ENCODE data around the gene DCP1B. TPM values are rescaled to one million over a fixed set of nuclear protein-coding genes. Genes with fewer than 3 reads are reported as not detected.

DCP1B gene
- total RNA-seq, 1 donor from 2014 or later = 14.4 TPM

DNA sequence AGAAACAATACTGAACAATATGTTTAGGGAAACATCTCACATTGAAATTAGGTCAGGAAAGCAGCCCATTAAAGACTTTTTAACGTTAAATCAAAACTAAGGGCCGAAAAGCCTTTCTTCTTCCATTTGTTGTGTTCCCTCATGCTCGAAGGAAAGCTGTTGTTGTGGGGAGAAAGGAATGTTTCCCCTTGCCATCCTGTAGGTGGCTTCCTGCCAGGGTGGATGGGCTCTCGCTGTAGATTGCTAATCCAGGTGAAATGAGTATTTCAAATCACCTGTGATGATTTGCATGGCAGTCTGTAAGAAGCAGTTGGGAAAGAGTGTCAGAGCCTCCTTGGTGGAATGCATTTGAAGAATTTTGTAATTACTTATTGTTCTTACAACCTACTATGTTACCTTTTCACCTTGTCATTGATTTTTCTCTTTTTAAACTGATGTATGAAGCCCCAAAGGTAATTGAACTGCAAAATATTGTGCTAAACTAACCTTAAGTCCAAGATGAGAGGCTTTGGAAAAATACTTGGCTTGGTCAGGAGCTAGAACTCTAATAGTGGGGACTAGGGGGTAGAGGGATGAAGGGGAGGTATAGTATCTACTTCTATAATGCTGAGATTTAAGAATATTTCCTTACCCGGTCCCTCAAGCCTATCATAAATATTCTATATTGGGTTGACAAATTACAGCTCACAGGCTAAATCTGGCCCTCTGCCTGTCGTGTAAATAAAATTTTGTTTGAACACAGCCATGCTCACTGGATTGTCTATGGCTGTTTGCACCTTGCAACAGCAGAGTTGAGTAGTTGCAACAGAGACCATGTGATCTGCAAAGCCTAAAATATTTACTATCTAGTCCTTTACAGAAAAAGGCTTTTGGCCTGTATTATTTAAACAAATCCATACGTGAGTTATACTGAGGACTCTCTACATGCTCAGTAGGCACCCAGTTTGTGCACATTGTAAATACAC, 7.7 kb upstream of the DCP1B start:
- Mint-ChIP-seq H3K27ac (ENCODE audit: unreplicated experiment) (no peak overlapping the region), H3K36me3 (ENCODE audit: unreplicated experiment) (no peaks in the 10 kb centered on the region), H3K4me3 (ENCODE audit: unreplicated experiment) (no peak overlapping the region), H3K27me3 (ENCODE audit: unreplicated experiment) (peaks cover 29% of the 10 kb centered on the region), H3K4me1 (ENCODE audit: unreplicated experiment) (no peaks in the 10 kb centered on the region), H3K9me3 (ENCODE audit: unreplicated experiment) (no peaks in the 10 kb centered on the region)
- TF ChIP-seq, protein P1, sequence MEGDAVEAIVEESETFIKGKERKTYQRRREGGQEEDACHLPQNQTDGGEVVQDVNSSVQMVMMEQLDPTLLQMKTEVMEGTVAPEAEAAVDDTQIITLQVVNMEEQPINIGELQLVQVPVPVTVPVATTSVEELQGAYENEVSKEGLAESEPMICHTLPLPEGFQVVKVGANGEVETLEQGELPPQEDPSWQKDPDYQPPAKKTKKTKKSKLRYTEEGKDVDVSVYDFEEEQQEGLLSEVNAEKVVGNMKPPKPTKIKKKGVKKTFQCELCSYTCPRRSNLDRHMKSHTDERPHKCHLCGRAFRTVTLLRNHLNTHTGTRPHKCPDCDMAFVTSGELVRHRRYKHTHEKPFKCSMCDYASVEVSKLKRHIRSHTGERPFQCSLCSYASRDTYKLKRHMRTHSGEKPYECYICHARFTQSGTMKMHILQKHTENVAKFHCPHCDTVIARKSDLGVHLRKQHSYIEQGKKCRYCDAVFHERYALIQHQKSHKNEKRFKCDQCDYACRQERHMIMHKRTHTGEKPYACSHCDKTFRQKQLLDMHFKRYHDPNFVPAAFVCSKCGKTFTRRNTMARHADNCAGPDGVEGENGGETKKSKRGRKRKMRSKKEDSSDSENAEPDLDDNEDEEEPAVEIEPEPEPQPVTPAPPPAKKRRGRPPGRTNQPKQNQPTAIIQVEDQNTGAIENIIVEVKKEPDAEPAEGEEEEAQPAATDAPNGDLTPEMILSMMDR (IDR thresholded peaks at IDR 0.05) = no peak
- no peak for DNase-seq (ENCODE audit: extremely low spot score, unreplicated experiment)

DNA sequence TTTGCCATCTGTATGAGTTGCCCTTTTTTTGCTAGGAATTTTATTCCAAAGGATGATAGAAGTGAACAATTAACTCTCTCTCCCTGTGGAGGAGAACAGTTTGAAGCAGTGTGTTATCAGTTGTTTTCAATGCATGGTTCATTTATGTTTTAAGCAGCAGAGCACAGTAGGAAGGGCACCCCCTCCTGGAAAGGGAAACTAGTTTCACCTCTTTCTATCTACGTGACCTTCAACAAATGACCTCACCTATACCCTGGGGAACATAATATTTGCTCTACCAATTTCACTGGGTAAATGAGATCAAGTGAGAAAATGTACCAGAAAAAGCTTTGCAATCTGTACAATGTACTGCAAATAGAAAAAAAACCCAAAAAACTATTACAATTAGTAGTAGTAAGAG, 5.4 kb upstream of the DCP1B start:
- TF ChIP-seq, protein P1 (IDR thresholded peaks at IDR 0.05) = no peak
- Mint-ChIP-seq H3K4me1 (ENCODE audit: unreplicated experiment) (peaks cover under 1% of the 10 kb centered on the region), H3K27me3 (ENCODE audit: unreplicated experiment) (peaks cover 19% of the 10 kb centered on the region), H3K9me3 (ENCODE audit: unreplicated experiment) (no peaks in the 10 kb centered on the region), H3K27ac (ENCODE audit: unreplicated experiment) (no peak overlapping the region), H3K36me3 (ENCODE audit: unreplicated experiment) (no peaks in the 10 kb centered on the region), H3K4me3 (ENCODE audit: unreplicated experiment) (no peak overlapping the region)
- DNase-seq (ENCODE audit: extremely low spot score, unreplicated experiment) = no peak

DNA sequence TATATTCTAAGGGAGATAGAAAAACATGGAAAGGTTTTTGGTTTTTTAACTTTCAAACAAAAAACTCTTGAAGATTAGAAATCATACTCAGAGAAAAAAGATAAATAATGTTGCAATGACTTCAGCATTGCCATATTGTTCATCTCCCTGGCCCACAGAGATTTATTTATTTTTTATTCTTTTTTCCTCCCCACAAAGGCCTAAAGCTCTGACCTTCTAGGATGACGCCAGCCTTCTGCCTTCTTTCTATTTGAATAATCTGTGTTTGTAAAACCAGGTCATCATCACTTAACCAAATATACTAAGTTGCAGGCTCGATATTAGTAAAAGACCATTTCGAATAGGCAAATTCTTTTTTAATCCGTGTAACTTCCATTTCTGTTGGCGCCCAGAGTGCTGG, 4.4 kb upstream of the DCP1B start:
- Mint-ChIP-seq H3K27ac (ENCODE audit: unreplicated experiment) (no peak overlapping the region), H3K4me3 (ENCODE audit: unreplicated experiment) (no peak overlapping the region), H3K4me1 (ENCODE audit: unreplicated experiment) (peaks cover 4% of the 10 kb centered on the region), H3K9me3 (ENCODE audit: unreplicated experiment) (no peaks in the 10 kb centered on the region), H3K27me3 (ENCODE audit: unreplicated experiment) (peaks cover 19% of the 10 kb centered on the region), H3K36me3 (ENCODE audit: unreplicated experiment) (no peaks in the 10 kb centered on the region)
- DNase-seq (ENCODE audit: extremely low spot score, unreplicated experiment) = no peak
- TF ChIP-seq, protein P1 (IDR thresholded peaks at IDR 0.05) = no peak

DNA sequence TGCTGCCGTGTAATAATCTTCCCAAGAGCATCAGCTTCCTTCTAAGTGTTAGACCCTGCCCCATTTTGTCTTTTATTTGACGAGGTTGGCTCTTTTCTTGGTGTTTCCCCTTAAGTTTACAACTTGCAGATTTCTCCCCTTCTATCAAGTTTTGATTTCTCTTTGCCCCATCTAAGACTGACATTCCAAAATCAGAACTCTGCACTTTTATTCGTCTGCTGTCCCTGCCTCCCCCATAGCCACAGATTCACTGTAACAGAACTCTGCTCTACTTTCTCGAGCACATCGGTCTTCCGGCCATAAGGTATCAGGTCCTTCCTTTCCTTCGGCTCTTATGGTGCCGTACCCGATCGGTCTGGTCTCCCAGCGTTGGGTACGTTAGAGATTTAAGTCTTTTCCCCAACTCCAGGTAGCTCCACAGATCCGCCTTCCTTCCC, 563 bp downstream of the DCP1B start:
- peak overlapping the region; percentile 99 for H3K27ac Mint-ChIP-seq (ENCODE audit: unreplicated experiment)
- peak overlapping the region; percentile 96 for H3K4me3 Mint-ChIP-seq (ENCODE audit: unreplicated experiment)
- H3K9me3 Mint-ChIP-seq (ENCODE audit: unreplicated experiment) = no peaks in the 10 kb centered on the region
- no peaks in the 10 kb centered on the region for H3K27me3 Mint-ChIP-seq (ENCODE audit: unreplicated experiment)
- TF ChIP-seq, protein P1 (IDR thresholded peaks at IDR 0.05) = no peak
- peaks cover 20% of the 10 kb centered on the region for H3K4me1 Mint-ChIP-seq (ENCODE audit: unreplicated experiment)
- H3K36me3 Mint-ChIP-seq (ENCODE audit: unreplicated experiment) = peaks cover 2% of the 10 kb centered on the region
- no peak for DNase-seq (ENCODE audit: extremely low spot score, unreplicated experiment)

DNA sequence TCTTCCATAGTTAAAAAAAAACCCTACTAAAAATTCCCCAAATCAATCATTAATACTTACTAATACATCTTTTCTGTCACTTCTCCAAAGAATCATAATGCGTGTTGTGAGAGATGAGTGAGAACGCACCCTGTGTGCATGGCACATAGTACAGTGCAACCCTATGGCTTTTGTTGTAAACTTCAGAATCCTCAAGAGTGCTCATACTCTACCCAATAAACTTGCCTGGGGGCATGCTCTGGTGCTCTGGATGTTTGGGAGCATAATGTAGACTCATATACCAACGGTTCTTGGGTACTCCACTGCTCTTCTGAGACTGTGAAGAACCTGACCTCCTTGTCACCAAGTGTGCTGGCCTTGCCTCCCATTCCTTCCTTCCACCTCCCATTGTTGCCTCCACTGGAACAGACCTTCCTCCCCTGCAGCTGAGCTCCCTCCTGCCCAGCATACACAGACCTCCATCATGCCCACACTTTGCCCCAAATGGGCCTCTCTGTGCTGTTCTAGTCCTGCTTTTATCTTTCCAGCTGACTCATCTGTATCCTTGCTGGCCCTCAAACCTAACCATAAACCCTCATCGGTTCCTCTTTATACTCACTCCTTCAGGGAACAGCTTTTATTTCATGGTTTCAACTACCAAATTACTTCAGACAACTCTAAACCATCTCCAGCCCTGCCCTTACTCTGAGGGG, 8.9 kb downstream of the DCP1B start:
- H3K36me3 Mint-ChIP-seq (ENCODE audit: unreplicated experiment) = peaks cover 36% of the 10 kb centered on the region
- H3K27me3 Mint-ChIP-seq (ENCODE audit: unreplicated experiment) = no peaks in the 10 kb centered on the region
- H3K4me3 Mint-ChIP-seq (ENCODE audit: unreplicated experiment) = no peak overlapping the region
- no peak overlapping the region for H3K27ac Mint-ChIP-seq (ENCODE audit: unreplicated experiment)
- DNase-seq (ENCODE audit: extremely low spot score, unreplicated experiment) = no peak
- TF ChIP-seq, protein P1 (IDR thresholded peaks at IDR 0.05) = no peak
- H3K4me1 Mint-ChIP-seq (ENCODE audit: unreplicated experiment) = peaks cover 11% of the 10 kb centered on the region
- H3K9me3 Mint-ChIP-seq (ENCODE audit: unreplicated experiment) = no peaks in the 10 kb centered on the region

Data from osteocyte (in vitro differentiated cells).